Gastrocnemius medialis (tissue), 4 donors: ENCODE data around the gene BCL7B. TPM values are rescaled to one million over a fixed set of nuclear protein-coding genes. Genes with fewer than 3 reads are reported as not detected.
"Not testable (repeated sequence)": the region's sequence is repeated elsewhere in the genome, so short reads cannot be mapped to it uniquely, and the experiment has no call there.

Source experiments
- ATAC-seq, 2 donors: fragments of 150-250 bp; one replicate each; pipeline ENCODE4 v1.9.1; 2016
- DNase-seq, 2 donors: peaks; one replicate each; pipeline ENCODE4 v3.0.0-alpha.2; 2019
- H3K27ac ChIP-seq, 4 donors: fragments of 200-600 bp; sonication (generic); 1 replicate in 1 of 4; 2 replicates in 3 of 4; pipeline ENCODE4 v1.5.1; 2016 to 2018; ENCODE audit warnings: mild to moderate bottlenecking in 2 of 4, moderate library complexity in 1 of 4
- H3K27me3 ChIP-seq, 3 donors: fragments of 200-600 bp; sonication (generic) in 2 of 3; 1 replicate in 1 of 3; 2 replicates in 2 of 3; pipeline versions ENCODE4 v1.5.1 to v1.6.0; 2016 to 2019; ENCODE audit warnings: mild to moderate bottlenecking in 1 of 3, moderate library complexity in 1 of 3
- H3K36me3 ChIP-seq, 2 donors: fragments of 200-600 bp; sonication (generic) in 1 of 2; one replicate each; pipeline ENCODE4 v1.5.1; 2017 to 2018
- H3K4me1 ChIP-seq, 2 donors: fragments of 200-600 bp; sonication (generic) in 1 of 2; one replicate each; pipeline ENCODE4 v1.5.1; 2016 to 2017; ENCODE audit warnings: mild to moderate bottlenecking in 2 of 2
- H3K4me3 ChIP-seq, 4 donors: fragments of 200-600 bp; sonication (generic) in 3 of 4; 1 replicate in 1 of 4; 2 replicates in 3 of 4; pipeline ENCODE4 v1.5.1; 2016 to 2019; ENCODE audit warnings: mild to moderate bottlenecking in 2 of 4
- H3K9me3 ChIP-seq, 3 donors: fragments of 200-600 bp; sonication (generic) in 2 of 3; 1 replicate in 1 of 3; 2 replicates in 2 of 3; pipeline ENCODE4 v1.5.1; 2016 to 2019
- POLR2A ChIP-seq, 2 donors: fragments of 450-650 bp; IDR thresholded peaks; one replicate each; pipeline ENCODE4 v1.6.1; 2017; ENCODE audit warnings: antibody characterized with exemption in 2 of 2, mild to moderate bottlenecking in 2 of 2, moderate library complexity in 2 of 2
- in situ Hi-C, 4 donors: fragments of 200-750 bp; cut with MboI; loops; one replicate each; pipeline versions ENCODE4 v1.15.0 to v1.8.0; 2017; ENCODE audit warnings: low sequenced_read_pairs in 4 of 4
- intact Hi-C: fragments of 100-400 bp; cut with DNase I; formaldehyde crosslinking; loops from one replicate; pipeline ENCODE4 v1.15.1; 2023; ENCODE audit warnings: low total_unique reads
- total RNA-seq, 4 donors: library from RNA; depleted of rRNA; stranded (reverse); fragments of >200 nt; gene quantifications; one replicate each; pipeline versions ENCODE4 v1.1.0 to v1.2.3, GENCODE V29; 2016
- TF ChIP-seq, protein P1 (sequence below), 5 experiments: fragments of 450-650 bp in 3 of 5; fragments of 200-600 bp in 2 of 5; sonication (generic) in 2 of 5; IDR thresholded peaks in 4 of 5; conservative IDR thresholded peaks in 1 of 5; 1 replicate in 4 of 5; 2 replicates in 1 of 5; pipeline ENCODE4 v1.5.1; 2016 to 2019; ENCODE audit warnings: antibody characterized with exemption in 5 of 5, mild to moderate bottlenecking in 3 of 5, moderate library complexity in 3 of 5

BCL7B gene
- total RNA-seq, 4 donors from 2014 or later: 107 to 166 (median 119) TPM

DNA sequence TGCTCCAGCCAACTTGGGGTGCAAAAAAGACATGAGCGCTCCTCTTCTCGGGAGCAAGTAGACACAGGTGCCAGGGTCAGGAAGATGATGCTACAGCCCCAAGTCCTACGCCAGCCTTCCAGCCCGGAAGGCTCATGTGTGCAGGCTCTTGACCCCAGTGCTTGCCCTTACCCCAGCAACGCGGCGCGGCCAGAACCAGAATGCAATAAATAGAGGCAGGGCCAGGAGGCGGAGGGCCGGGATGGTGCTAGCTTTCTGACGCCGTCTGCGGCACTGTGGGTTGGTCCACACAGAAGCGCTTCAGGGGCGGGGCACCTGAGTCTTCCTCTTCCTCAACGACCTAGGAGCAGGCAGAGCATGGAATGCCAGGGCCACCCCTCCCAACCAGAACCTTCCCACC, 20.4 kb downstream of the BCL7B start:
- peaks cover 0 to 71% of the 10 kb centered on the region in 2 donors for H3K36me3 ChIP-seq
- intact Hi-C loops (no loop called here), in situ Hi-C loops (no loop called here)
- ATAC-seq (no peak), DNase-seq (no peak)
- H3K4me3 ChIP-seq: no peak overlapping the region
- H3K4me1 ChIP-seq: no peaks in the 10 kb centered on the region
- H3K9me3 ChIP-seq: no peaks in the 10 kb centered on the region
- no peaks in the 10 kb centered on the region for H3K27me3 ChIP-seq
- no peak overlapping the region for H3K27ac ChIP-seq
- TF ChIP-seq, protein P1, sequence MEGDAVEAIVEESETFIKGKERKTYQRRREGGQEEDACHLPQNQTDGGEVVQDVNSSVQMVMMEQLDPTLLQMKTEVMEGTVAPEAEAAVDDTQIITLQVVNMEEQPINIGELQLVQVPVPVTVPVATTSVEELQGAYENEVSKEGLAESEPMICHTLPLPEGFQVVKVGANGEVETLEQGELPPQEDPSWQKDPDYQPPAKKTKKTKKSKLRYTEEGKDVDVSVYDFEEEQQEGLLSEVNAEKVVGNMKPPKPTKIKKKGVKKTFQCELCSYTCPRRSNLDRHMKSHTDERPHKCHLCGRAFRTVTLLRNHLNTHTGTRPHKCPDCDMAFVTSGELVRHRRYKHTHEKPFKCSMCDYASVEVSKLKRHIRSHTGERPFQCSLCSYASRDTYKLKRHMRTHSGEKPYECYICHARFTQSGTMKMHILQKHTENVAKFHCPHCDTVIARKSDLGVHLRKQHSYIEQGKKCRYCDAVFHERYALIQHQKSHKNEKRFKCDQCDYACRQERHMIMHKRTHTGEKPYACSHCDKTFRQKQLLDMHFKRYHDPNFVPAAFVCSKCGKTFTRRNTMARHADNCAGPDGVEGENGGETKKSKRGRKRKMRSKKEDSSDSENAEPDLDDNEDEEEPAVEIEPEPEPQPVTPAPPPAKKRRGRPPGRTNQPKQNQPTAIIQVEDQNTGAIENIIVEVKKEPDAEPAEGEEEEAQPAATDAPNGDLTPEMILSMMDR (IDR thresholded peaks at IDR 0.05 in 4 of 5, conservative IDR thresholded peaks at IDR 0.05 in 1 of 5): no peak
- TF ChIP-seq POLR2A (IDR thresholded peaks at IDR 0.05): no peak

DNA sequence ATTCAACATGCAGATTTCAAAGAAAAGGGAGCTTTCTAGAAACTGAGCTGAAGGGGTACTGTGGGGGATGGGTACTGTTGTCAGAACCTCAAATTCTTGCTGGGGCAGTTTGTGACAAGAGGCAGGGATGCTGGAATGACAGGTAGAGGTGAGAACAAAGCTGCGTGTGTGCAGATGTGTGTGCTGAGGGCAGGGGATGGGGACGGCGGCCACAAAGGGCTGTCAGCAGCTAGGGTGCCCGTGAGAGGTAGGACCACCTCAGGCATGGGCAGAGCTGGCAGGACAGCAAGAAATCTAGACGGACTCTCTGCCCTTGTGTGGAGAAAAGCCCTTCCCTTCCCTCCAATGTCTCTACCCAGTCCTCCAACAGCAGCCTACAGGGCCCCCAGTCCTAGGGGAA, 21.0 kb downstream of the BCL7B start:
- in situ Hi-C loops: no loop called here
- H3K4me1 ChIP-seq: no peaks in the 10 kb centered on the region
- no peak overlapping the region for H3K4me3 ChIP-seq
- no peaks in the 10 kb centered on the region for H3K9me3 ChIP-seq
- no peaks in the 10 kb centered on the region for H3K27me3 ChIP-seq
- H3K27ac ChIP-seq: no peak overlapping the region
- intact Hi-C loops: no loop called here
- H3K36me3 ChIP-seq: peaks cover 0 to 66% of the 10 kb centered on the region in 2 donors
- ATAC-seq (no peak), DNase-seq (no peak)
- TF ChIP-seq, protein P1 (IDR thresholded peaks at IDR 0.05 in 4 of 5, conservative IDR thresholded peaks at IDR 0.05 in 1 of 5): no peak
- TF ChIP-seq POLR2A (IDR thresholded peaks at IDR 0.05): no peak

DNA sequence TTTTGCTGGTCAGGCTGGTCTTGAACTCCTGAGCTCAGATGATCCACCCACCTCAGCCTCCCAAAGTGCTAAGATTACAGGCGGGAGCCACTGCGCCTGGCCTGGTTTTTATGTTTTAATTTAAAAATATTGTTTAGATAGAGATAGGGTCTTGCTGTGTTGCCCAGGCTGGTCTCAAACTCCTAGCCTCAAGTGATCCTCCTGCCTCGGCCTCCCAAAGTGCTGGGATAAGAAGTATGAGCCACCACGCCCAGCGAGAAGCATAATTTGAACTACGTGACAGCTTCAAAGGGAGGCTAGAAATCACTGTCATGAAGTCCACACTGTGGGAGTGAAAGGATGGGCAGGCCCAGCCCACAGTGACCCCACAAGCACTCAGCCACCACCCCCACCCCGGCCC, 21.6 kb downstream of the BCL7B start:
- in situ Hi-C loops, ATAC-seq, H3K4me3 ChIP-seq, intact Hi-C loops, H3K27ac ChIP-seq, H3K27me3 ChIP-seq, DNase-seq, H3K9me3 ChIP-seq, H3K4me1 ChIP-seq: not testable (repeated sequence)
- H3K36me3 ChIP-seq: peaks cover 0 to 60% of the 10 kb centered on the region in 2 donors

- in situ Hi-C loops (no loop called here), intact Hi-C loops (no loop called here)
Observed at GRCh38 chr7:73533742-73534141, 23.7 kb downstream of the BCL7B start.

DNA sequence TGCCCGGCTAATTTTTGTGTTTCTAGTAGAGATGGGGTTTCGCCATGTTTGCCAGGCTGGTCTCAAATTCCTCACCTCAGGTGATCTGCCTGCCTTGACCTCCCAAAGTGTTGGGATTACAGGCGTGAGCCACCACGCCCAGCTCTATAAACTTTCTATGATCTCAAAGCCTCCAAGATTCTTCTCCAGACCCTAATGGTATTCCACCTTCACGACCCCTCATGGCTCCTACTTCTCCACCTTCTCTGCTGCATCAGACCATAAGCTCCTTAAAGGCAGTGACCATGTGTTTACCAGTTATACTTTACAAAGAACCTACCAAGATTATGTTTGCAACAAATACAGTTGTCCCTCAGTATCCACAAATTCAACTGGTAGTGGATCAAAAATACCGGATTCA, 25.3 kb downstream of the BCL7B start:
- DNase-seq (no peak), ATAC-seq (no peak)
- peaks cover 0 to 24% of the 10 kb centered on the region in 2 donors for H3K36me3 ChIP-seq
- no peaks in the 10 kb centered on the region for H3K9me3 ChIP-seq
- H3K27me3 ChIP-seq: no peaks in the 10 kb centered on the region
- intact Hi-C loops: no loop called here
- no peak overlapping the region for H3K4me3 ChIP-seq
- no peaks in the 10 kb centered on the region for H3K4me1 ChIP-seq
- no peak overlapping the region for H3K27ac ChIP-seq
- TF ChIP-seq POLR2A (IDR thresholded peaks at IDR 0.05): no peak
- TF ChIP-seq, protein P1 (IDR thresholded peaks at IDR 0.05 in 4 of 5, conservative IDR thresholded peaks at IDR 0.05 in 1 of 5): no peak
- in situ Hi-C loops: no loop called here

More at GRCh38 chr7:73533742-73534141, 23.7 kb downstream of the BCL7B start:
- no peak overlapping the region for H3K4me3 ChIP-seq
- TF ChIP-seq, protein P1 (IDR thresholded peaks at IDR 0.05 in 4 of 5, conservative IDR thresholded peaks at IDR 0.05 in 1 of 5): no peak
- no peak for TF ChIP-seq POLR2A (IDR thresholded peaks at IDR 0.05)
- no peak overlapping the region for H3K27ac ChIP-seq
- H3K9me3 ChIP-seq: no peaks in the 10 kb centered on the region
- no peaks in the 10 kb centered on the region for H3K4me1 ChIP-seq
- DNase-seq (no peak), ATAC-seq (no peak)
- H3K27me3 ChIP-seq: no peaks in the 10 kb centered on the region
- peaks cover 0 to 40% of the 10 kb centered on the region in 2 donors for H3K36me3 ChIP-seq
